Breast epithelium (tissue), 4 donors: Measurements from ENCODE around the gene ERV3-1. TPM values are rescaled to one million over a fixed set of nuclear protein-coding genes. Genes with fewer than 3 reads are reported as not detected.
A peak's percentile ranks its signal among the peaks of the same experiment; 100 is the strongest.
"Not testable (repeated sequence)": the region's sequence is repeated elsewhere in the genome, so short reads cannot be mapped to it uniquely, and the experiment has no call there.

Source experiments
- DNase-seq, 2 donors: peaks; one replicate each; pipeline ENCODE4 v3.0.0-alpha.2; 2019; ENCODE audit warnings: low spot score in 2 of 2
- H3K27ac ChIP-seq, 2 donors: fragments of 200-600 bp; sonication (generic) in 1 of 2; one replicate each; pipeline ENCODE4 v1.5.1; 2016 to 2019; ENCODE audit warnings: mild to moderate bottlenecking in 1 of 2
- H3K27me3 ChIP-seq, 2 donors: fragments of 200-600 bp; sonication (generic) in 1 of 2; one replicate each; pipeline versions ENCODE4 v1.5.1 to v1.6.0; 2017 to 2019; ENCODE audit warnings: control low read depth in 1 of 2, mild to moderate bottlenecking in 1 of 2
- H3K36me3 ChIP-seq: fragments of 200-600 bp; one replicate; pipeline ENCODE4 v1.5.1; 2019
- H3K4me1 ChIP-seq, 2 donors: fragments of 200-600 bp; sonication (generic); one replicate each; pipeline ENCODE4 v1.5.1; 2016 to 2019; ENCODE audit warnings: control low read depth in 1 of 2
- H3K4me3 ChIP-seq, 3 donors: fragments of 200-600 bp; sonication (generic); 1 replicate in 2 of 3; 2 replicates in 1 of 3; pipeline ENCODE4 v1.5.1; 2016 to 2019; ENCODE audit warnings: mild to moderate bottlenecking in 3 of 3, moderate library complexity in 2 of 3
- H3K9me3 ChIP-seq, 2 donors: fragments of 200-600 bp; sonication (generic) in 1 of 2; one replicate each; pipeline ENCODE4 v1.5.1; 2016 to 2019; ENCODE audit warnings: control low read depth in 1 of 2
- CTCF ChIP-seq, 3 donors: fragments of 450-650 bp; IDR thresholded peaks; one replicate each; pipeline ENCODE4 v1.5.1; 2016 to 2017; ENCODE audit warnings: antibody characterized with exemption in 3 of 3, mild to moderate bottlenecking in 3 of 3, moderate library complexity in 3 of 3
- POLR2A ChIP-seq: fragments of 450-650 bp; IDR thresholded peaks from one replicate; pipeline ENCODE4 v1.6.1; 2016; ENCODE audit warnings: antibody characterized with exemption, mild to moderate bottlenecking, moderate library complexity
- POLR2AphosphoS5 ChIP-seq, 3 donors: sonication (generic); formaldehyde crosslinking; IDR thresholded peaks; one replicate each; pipeline ENCODE4 v1.6.1; 2017; ENCODE audit warnings: antibody characterized with exemption in 3 of 3
- intact Hi-C: fragments of 100-400 bp; cut with DNase I; formaldehyde crosslinking; loops from one replicate; pipeline ENCODE4 v1.15.1; 2023; ENCODE audit warnings: low total_unique reads
- total RNA-seq, 3 donors: library from RNA; depleted of rRNA; stranded (reverse); fragments of >200 nt; gene quantifications; one replicate each; pipeline ENCODE4 v1.1.0, GENCODE V29; 2016

ERV3-1 gene
- total RNA-seq, 3 donors from 2014 or later = 52.4 to 92.8 (median 66.9) TPM

GRCh38 chr7:64951250-64951848 is 55.1 kb downstream of the ERV3-1 start:
- DNase-seq = no peak
- Histone ChIP-seq H3K27ac (peak overlapping the region in 1 of 2 donors; percentile 67), H3K9me3 (no peaks in the 10 kb centered on the region), H3K27me3 (no peaks in the 10 kb centered on the region), H3K4me3 (no peak overlapping the region), H3K36me3 (no peaks in the 10 kb centered on the region), H3K4me1 (peaks cover 0 to 5% of the 10 kb centered on the region in 2 donors)
- TF ChIP-seq CTCF (IDR thresholded peaks at IDR 0.05) (peak; percentile 56 to 89 (median 77)), POLR2AphosphoS5 (IDR thresholded peaks at IDR 0.05) (no peak)
- intact Hi-C loops = no loop called here

- H3K4me3 ChIP-seq = peak overlapping the region in 1 of 3 donors; percentile 7
- H3K4me1 ChIP-seq, H3K9me3 ChIP-seq, intact Hi-C loops, H3K27me3 ChIP-seq, H3K36me3 ChIP-seq: not testable (repeated sequence)
- DNase-seq = peak in 1 of 2 donors; percentile 76
- peak overlapping the region in 1 of 2 donors; percentile 67 for H3K27ac ChIP-seq
Measured at GRCh38 chr7:64950673-64951072, 55.8 kb downstream of the ERV3-1 start.

GRCh38 chr7:64948774-64949173 is 57.7 kb downstream of the ERV3-1 start:
- H3K4me1 ChIP-seq, H3K27ac ChIP-seq, intact Hi-C loops, H3K27me3 ChIP-seq, H3K36me3 ChIP-seq, H3K4me3 ChIP-seq, DNase-seq, H3K9me3 ChIP-seq: not testable (repeated sequence)

GRCh38 chr7:64947252-64948000 is 59.1 kb downstream of the ERV3-1 start:
- intact Hi-C loops = no loop called here
- Histone ChIP-seq H3K27ac (peak overlapping the region in 1 of 2 donors; percentile 21), H3K9me3 (no peaks in the 10 kb centered on the region), H3K36me3 (no peaks in the 10 kb centered on the region), H3K4me3 (peak overlapping the region; percentile 29 to 78 (median 58)), H3K27me3 (no peaks in the 10 kb centered on the region), H3K4me1 (peaks cover 0 to 5% of the 10 kb centered on the region in 2 donors)
- TF ChIP-seq CTCF (IDR thresholded peaks at IDR 0.05) (no peak), POLR2AphosphoS5 (IDR thresholded peaks at IDR 0.05) (no peak), POLR2A (no peak)
- DNase-seq = no peak

- Histone ChIP-seq H3K4me3 (peak overlapping the region; percentile 29 to 78 (median 58)), H3K27me3 (no peaks in the 10 kb centered on the region), H3K9me3 (no peaks in the 10 kb centered on the region), H3K36me3 (no peaks in the 10 kb centered on the region), H3K4me1 (peaks cover 0 to 5% of the 10 kb centered on the region in 2 donors), H3K27ac (no peak overlapping the region)
- TF ChIP-seq POLR2A (no peak), CTCF (IDR thresholded peaks at IDR 0.05) (no peak), POLR2AphosphoS5 (IDR thresholded peaks at IDR 0.05) (no peak)
- intact Hi-C loops = no loop called here
- no peak for DNase-seq
Measured at GRCh38 chr7:64946772-64947171, 59.7 kb downstream of the ERV3-1 start.

- Histone ChIP-seq H3K4me3 (no peak overlapping the region), H3K4me1 (peaks cover 0 to 5% of the 10 kb centered on the region in 2 donors), H3K27ac (no peak overlapping the region), H3K9me3 (no peaks in the 10 kb centered on the region), H3K27me3 (no peaks in the 10 kb centered on the region), H3K36me3 (no peaks in the 10 kb centered on the region)
- TF ChIP-seq POLR2AphosphoS5 (IDR thresholded peaks at IDR 0.05) (no peak), POLR2A (no peak), CTCF (IDR thresholded peaks at IDR 0.05) (no peak)
- no peak for DNase-seq
- intact Hi-C loops = no loop called here
Measured at GRCh38 chr7:64945503-64946175, 60.8 kb downstream of the ERV3-1 start.

- H3K4me1 ChIP-seq, H3K27ac ChIP-seq, DNase-seq, H3K4me3 ChIP-seq, H3K36me3 ChIP-seq, intact Hi-C loops, H3K27me3 ChIP-seq, H3K9me3 ChIP-seq: not testable (repeated sequence)
Measured at GRCh38 chr7:64944667-64945502, 61.6 kb downstream of the ERV3-1 start.
